Mesothelial cell of epicardium (in vitro differentiated cells): ENCODE data around the gene RXFP4. TPM values are rescaled to one million over a fixed set of nuclear protein-coding genes. Genes with fewer than 3 reads are reported as not detected.
A peak's percentile ranks its signal among the peaks of the same experiment; 100 is the strongest.

ENCODE experiments used
- DNase-seq, 2 experiments: peaks; one replicate each; pipeline ENCODE4 v3.0.0; 2021; ENCODE audit warnings: low spot score in 2 of 2; ENCODE audit not compliant: unreplicated experiment in 2 of 2
- H3K27ac Mint-ChIP-seq: 2 replicates; pipeline ENCODE4 v1.8.0; 2021; ENCODE audit warnings: mixed read lengths
- H3K27me3 Mint-ChIP-seq: 2 replicates; pipeline ENCODE4 v1.8.0; 2021; ENCODE audit warnings: low read depth, mixed read lengths
- H3K36me3 Mint-ChIP-seq: 2 replicates; pipeline ENCODE4 v1.8.0; 2021; ENCODE audit warnings: mixed read lengths
- H3K4me1 Mint-ChIP-seq: 2 replicates; pipeline ENCODE4 v1.8.0; 2021; ENCODE audit warnings: mixed read lengths
- H3K4me3 Mint-ChIP-seq: 2 replicates; pipeline ENCODE4 v1.8.0; 2021; ENCODE audit warnings: mild to moderate bottlenecking, moderate library complexity, mixed read lengths
- H3K9me3 Mint-ChIP-seq: 2 replicates; pipeline ENCODE4 v1.8.0; 2021; ENCODE audit warnings: mixed read lengths
- total RNA-seq: library from RNA; stranded (reverse); gene quantifications from 3 replicates; pipeline ENCODE4 v1.2.1, GENCODE V29; 2021
- TF ChIP-seq, protein P1 (sequence below): fragments of 200-600 bp; sonication (generic); IDR thresholded peaks from one replicate; pipeline ENCODE4 v1.5.0; 2021; ENCODE audit warnings: antibody characterized with exemption; ENCODE audit not compliant: unreplicated experiment

The RXFP4 gene
- total RNA-seq, 1 donor from 2014 or later: not detected

DNA sequence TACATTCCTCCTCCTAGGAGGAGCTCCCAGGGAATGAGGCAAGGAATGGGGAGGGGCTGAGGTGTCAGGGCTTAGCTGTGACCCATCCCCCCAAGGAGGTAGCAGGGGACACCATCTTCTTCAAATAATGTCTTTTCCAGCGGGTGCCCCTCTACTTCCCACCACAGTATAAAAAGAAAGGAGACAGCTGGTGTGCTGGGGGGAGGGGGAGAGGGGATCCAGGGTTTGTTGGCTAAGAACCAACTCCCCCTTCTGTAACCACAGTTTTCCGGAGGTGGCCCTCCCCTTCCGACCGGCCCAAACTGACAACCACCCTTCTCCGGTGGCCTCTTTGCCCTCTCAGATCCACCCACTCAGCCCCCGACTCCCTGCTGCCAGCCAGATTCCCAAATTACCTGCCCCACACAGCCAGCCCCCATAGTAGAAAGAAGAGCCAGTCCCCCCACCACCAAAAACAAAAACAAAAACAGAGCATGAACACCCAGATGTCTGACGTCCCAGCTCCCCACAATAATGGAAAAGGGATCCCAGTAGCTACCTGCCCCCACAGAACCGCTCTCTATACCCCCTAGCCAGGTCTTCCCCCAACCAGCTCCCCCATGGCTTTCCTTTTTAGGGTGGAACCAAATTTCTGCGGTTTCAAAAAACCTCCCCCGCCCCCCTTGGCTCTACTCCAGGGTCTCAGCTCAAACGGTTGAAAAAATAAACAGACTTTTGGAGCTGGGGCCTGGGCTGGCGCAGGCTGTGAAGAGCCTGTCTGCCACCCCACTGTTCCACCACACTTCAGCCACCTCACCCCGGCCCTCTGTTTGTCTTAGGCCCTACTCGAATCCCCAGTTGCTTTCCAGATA is 34.8 kb downstream of the RXFP4 start:
- peak in 1 of 2 experiments; percentile 62 for DNase-seq
- Mint-ChIP-seq H3K9me3 (no peaks in the 10 kb centered on the region), H3K27me3 (no peaks in the 10 kb centered on the region), H3K36me3 (no peaks in the 10 kb centered on the region), H3K4me3 (peak overlapping the region; percentile 95), H3K27ac (peak overlapping the region; percentile 95), H3K4me1 (peaks cover 64% of the 10 kb centered on the region)
- TF ChIP-seq, protein P1, sequence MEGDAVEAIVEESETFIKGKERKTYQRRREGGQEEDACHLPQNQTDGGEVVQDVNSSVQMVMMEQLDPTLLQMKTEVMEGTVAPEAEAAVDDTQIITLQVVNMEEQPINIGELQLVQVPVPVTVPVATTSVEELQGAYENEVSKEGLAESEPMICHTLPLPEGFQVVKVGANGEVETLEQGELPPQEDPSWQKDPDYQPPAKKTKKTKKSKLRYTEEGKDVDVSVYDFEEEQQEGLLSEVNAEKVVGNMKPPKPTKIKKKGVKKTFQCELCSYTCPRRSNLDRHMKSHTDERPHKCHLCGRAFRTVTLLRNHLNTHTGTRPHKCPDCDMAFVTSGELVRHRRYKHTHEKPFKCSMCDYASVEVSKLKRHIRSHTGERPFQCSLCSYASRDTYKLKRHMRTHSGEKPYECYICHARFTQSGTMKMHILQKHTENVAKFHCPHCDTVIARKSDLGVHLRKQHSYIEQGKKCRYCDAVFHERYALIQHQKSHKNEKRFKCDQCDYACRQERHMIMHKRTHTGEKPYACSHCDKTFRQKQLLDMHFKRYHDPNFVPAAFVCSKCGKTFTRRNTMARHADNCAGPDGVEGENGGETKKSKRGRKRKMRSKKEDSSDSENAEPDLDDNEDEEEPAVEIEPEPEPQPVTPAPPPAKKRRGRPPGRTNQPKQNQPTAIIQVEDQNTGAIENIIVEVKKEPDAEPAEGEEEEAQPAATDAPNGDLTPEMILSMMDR: no peak

DNA sequence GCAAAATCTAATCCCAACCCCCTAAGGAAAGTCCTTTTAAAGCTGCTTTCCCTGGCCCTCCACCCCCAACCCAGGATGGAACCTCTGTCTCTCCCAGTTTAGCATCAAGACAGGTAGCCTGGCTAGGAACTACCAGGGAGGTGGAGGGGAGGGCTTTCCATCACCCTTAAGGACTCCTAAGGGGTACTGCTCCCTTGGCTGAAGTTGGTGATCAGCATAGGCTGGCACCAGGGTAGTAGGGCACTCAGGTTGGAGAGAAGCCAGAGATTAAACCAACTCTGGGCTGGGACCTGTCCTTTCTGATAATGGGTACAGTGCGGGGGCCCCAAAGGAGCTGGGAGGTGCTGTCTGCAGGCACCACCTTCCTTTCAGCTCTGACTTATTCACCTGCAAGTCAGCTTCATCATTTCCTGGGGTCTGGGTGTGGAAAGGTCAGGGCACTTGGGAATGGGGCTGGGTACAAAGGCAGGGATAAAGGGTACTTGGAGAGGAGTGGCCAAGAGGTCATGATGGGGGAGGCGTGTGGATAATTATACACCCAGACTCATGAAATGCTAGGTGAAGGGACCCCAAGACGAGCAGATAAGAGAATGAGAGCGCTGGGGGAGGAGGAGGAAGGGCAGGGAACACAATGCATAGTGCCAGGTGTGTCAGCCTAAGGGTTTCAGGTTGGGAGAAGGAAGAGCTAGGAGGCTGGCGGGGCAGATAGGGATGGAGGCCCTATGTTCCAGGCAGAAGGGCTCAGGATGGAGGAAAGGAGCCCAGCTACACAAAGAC is 35.7 kb downstream of the RXFP4 start:
- TF ChIP-seq, protein P1: no peak
- H3K27me3 Mint-ChIP-seq: no peaks in the 10 kb centered on the region
- H3K9me3 Mint-ChIP-seq: no peaks in the 10 kb centered on the region
- H3K27ac Mint-ChIP-seq: peak overlapping the region; percentile 95
- no peaks in the 10 kb centered on the region for H3K36me3 Mint-ChIP-seq
- H3K4me3 Mint-ChIP-seq: peak overlapping the region; percentile 95
- DNase-seq: no peak
- peaks cover 69% of the 10 kb centered on the region for H3K4me1 Mint-ChIP-seq

DNA sequence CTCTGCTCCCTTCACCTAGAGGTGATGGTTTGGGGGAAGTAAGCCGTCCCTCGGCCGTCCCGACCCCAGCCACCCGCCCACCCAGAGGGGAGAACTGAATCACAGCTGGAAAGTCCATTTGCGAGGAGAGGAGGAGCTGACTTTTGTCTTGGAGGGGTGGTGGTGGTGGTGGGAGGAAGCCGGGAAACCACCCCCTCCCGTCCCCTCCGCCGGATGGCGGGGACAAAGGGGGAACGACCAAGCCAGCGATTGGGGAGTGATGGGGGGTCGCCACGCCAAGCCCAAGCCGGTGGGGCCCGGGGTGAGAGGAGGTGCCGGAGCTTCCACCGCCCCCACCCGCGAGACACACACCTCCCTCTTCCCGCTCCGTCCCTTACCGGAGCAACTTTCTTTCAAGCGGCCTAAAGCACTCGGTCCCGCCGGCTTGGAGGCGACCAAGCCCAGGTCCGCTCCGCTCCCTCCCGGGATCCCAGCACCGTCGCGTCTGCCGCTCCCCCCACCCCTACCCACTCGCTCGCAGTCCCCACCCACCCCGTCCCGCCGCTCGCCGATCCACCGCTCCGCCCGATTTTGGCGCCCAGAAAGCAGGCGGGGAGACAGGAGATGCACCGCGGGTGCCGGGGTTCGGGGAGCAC is 36.4 kb downstream of the RXFP4 start:
- Mint-ChIP-seq H3K9me3 (no peaks in the 10 kb centered on the region), H3K27ac (peak overlapping the region; percentile 97), H3K4me3 (peak overlapping the region; percentile 95), H3K27me3 (no peaks in the 10 kb centered on the region), H3K4me1 (peaks cover 68% of the 10 kb centered on the region), H3K36me3 (no peaks in the 10 kb centered on the region)
- peak in 1 of 2 experiments; percentile 58 for DNase-seq
- TF ChIP-seq, protein P1: no peak

DNA sequence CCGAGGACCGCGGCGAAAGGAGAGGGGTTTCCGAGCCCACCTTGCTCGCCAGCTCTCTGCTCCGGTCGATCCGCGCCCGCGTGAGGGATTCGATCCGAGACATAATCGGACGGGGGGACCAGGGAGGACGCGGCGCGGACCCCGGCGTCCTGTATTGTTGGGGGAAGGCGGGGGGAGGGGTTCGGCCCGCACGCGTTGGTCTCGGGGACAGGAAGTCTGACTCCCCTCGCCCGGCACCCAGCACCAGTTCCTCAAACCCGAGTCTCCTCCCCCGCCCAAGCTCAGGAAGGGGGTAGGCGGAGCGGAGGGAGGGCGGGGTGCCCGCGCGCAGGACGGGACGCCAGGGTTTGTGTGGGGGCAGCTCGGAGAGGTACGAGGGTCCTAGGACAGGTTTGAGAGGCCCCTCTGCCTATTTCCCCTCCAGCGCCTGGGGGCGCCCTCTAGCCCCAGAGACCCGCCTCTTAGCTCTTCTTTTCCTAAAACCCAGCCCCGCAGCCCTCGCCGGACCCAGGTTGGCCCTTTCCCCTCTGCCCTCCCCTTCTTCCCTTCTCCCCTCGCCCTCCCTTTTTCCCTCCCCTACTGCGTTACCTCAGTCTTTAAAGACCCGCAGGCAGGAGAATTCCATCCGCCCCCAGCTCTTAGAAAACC is 37.0 kb downstream of the RXFP4 start, which contains the start of gene ARHGEF2:
ARHGEF2 (minus strand) TSS at position 223 of the 648 bp plus-strand sequence; CDS start at position 103, 120 bp downstream.
- Mint-ChIP-seq H3K4me3 (peak within 1 kb of the TSS; percentile 95), H3K27ac (peak within 1 kb of the TSS; percentile 97), H3K36me3 (no peaks in the 10 kb centered on the region), H3K9me3 (no peaks in the 10 kb centered on the region), H3K4me1 (peaks cover 70% of the 10 kb centered on the region), H3K27me3 (no peaks in the 10 kb centered on the region)
- TF ChIP-seq, protein P1: no peak
- peak; percentile 59 to 66 for DNase-seq

DNA sequence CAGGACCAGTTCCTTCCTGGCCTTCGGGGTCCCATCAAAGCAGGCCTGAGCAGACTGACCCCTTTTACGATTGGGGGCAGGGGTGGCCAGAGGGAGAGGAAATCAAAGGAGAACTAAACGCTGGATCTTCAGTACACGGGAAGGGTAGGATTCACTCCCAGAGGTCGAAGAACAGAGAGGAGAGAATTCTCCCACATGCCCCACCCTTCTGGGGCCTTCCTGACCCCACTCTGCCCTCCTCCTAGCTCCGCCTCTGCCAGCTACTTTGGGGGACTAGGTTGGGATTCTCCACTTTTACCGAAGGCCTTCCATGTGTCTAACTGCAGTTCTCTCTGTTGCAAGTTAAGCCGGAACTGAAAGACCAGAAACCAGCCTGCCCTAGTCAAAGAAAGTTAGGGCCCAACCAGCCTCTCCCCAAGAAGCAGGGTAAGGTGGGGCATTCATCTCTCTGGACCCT is 37.6 kb downstream of the RXFP4 start:
- Mint-ChIP-seq H3K27me3 (no peaks in the 10 kb centered on the region), H3K27ac (peak overlapping the region; percentile 97), H3K36me3 (no peaks in the 10 kb centered on the region), H3K4me3 (peak overlapping the region; percentile 95), H3K9me3 (no peaks in the 10 kb centered on the region), H3K4me1 (peaks cover 71% of the 10 kb centered on the region)
- TF ChIP-seq, protein P1: no peak
- no peak for DNase-seq
